ENCODE data around the gene MYRFL.
A peak's percentile ranks its signal among the peaks of the same experiment; 100 is the strongest.
"Not testable (repeated sequence)": the region's sequence is repeated elsewhere in the genome, so short reads cannot be mapped to it uniquely, and the experiment has no call there.

The MYRFL gene

DNA sequence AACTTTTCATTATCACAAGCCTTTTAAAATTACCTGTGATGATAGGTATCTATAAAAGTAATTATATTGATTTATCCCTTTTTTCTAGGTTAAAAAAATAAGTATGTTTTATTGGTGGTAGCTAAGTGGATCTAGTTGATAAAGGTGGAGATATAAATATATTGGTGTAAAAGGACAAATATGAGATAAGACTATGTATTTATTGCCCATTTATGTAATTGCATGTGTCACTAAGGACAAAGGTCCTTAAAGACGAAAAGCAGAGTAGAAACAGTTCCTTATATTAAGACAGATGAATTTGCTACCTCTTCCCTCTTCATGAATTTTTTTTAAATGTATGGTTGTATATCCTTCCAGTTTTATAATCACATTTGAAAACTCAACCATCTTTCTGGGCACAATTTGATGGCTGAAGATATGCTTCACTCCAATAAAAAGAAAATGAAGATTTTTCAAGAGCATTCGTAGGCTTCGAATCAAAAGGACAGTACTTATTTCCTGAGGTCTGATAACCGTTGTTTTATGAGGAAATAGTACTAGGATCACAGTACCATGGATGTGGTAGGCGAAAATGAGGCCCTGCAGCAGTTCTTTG is at the start of gene MYRFL:
Gene MYRFL (plus strand): TSS at position 262 of the 595 bp plus-strand sequence. CDS start 291 bp downstream, at position 553.
- no peak for DNase-seq

DNA sequence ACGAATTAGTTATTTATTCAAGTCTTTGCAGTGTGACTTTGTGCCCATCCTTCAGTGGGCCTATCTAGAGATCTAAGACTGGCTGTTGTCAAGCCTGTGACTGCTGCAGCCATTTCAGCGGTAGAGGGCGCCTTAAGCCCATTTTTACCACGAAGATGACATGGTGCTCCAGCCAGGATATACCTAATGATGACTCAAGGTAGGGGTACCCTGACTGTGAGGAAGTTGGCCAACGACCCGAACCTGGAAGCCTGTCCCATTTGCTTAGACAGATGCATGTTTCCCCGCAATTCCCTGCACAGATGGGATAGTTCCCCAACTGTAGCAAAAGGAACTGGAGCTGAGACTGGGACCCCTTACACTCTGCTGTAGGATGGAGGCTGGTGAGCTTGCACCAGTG is 45.1 kb upstream of the MYRFL start:
- peak; percentile 40 for DNase-seq

DNA sequence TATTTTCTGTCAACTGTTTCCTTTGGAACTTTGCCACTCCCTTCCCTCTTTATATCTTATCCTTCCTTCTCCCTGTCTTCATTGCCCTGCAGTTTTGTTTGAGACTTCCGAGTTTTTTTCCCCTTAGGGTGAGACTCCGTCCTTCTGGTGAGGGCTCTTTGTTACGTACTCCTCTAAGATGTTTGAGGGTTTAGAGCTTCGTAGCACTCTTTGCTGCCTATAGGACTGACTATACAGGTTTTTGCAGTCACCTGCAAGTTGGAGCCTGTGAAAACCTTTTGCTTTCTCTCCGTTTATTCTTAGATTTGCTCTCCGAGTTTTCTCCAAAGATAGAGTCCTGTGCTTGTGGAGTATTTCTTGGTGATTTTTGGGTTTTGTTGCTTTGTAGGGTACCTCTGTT is 41.7 kb upstream of the MYRFL start:
- no peak for DNase-seq

DNA sequence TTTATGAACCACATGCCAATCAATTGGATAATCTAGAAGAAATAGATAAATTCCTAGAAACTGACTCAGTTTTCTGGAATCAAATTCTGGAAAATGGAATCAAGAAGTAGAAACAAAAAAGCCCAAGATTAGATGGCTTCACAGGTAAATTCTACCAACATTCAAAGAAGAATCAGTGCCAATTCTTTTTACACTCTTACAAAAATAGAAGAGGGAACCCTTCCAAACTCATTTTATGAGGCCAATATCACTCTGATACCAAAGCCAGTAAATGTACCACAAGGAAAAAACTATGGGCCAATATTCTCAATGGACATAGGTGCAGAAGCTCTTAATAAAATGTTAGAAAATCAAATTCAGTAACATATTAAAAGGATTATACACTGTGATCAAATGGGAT is 35.7 kb upstream of the MYRFL start:
- no peak for DNase-seq

DNA sequence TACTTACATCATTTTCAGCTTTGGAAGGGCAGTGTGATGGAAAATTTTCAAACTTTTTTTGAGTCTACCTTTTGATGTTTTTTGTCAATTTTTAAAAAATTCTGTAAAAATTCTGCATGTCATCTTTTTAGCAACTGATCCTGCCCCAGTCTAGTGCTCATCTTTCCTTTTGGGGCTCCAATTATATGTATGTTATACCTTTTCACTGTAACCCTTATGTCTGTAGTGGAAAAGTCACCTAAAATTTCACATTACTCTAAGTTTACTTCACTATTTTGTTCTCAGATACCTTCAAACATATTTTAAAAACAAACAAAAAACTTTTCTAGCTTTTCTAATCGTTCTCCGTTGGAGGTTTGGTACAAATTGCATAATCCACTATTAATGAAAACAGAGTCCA is 32.5 kb upstream of the MYRFL start:
- DNase-seq, result no peak

DNA sequence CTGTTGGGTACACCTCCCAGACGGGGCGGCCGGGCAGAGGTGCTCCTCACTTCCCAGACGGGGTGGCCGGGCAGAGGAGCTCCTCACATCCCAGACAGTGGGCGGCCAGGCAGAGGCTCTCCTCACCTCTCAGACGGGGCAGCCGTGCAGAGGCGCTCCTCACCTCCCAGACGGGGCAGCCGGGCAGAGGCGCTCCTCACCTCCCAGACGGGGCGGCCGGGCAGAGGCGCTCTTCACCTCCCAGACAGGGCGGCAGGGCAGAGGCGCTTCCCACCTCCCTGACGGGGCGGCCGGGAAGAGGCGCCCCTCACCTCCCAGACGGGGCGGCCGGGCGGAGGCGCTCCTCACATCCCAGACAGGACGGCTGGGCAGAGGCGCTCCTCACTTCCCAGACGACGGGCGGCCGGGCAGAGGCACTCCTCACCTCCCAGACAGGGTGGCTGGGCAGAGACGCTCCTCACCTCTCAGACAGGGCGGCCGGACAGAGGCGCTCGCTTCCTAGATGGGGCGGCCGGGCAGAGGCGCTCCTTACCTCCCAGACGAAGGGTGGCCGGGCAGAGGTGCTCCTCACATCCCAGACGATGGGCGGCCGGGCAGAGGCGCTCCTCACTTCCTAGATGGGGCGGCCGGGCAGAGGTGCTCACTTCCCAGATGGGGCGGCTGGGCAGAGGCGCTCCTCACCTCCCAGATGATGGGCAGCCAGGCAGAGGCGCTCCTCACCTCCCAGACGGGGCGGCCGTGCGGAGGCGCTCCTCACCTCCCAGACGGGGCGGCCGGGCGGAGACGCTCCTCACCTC is 17.7 kb upstream of the MYRFL start:
- DNase-seq, result not testable (repeated sequence)

DNA sequence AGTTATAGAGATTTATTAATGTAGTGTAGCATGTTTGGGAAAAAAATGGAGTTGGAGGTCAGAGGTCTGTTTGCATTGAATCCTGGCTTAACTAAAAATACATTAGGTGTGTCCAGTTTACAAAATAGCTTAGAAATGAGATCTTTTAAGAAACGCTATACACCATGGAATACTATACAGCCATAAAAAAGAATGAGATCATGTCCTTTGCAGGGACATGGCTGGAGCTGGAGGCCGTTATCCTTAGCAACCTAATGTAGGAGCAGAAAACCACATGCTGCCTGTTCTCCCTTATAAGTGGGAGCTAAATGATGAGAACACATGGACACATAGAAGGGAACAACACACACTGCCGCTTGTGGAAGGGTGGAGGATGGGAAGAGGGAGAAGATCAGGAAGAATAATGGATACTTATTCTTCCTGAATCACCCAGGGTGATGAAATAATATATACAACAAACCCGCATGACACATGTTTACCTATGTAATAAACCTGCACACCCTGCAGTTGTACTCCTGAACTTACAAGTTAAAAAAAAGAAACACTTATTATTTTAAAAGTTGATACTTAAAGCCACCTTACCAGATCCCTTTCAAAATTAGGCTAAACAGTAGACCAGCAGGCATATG is 14.0 kb upstream of the MYRFL start:
- DNase-seq, result no peak

DNA sequence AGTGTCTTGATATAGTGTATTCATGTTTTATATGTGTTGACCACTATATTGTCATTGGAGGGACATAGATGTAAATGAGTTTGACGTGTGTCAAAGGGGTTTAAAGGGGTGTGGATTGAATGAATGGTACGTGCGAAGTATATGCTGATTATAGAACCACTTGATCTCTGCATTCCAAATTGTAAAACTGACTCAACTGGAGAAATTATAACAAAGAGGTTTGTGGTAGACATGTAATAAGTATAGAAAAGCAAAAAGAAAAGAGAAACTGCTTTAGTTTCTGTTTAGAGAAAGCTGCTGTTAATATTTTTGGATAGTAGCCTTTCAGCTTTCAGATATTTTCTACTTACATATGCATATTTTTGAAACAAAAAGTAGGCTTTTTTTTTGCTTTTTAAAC is 8.9 kb upstream of the MYRFL start:
- no peak for DNase-seq

DNA sequence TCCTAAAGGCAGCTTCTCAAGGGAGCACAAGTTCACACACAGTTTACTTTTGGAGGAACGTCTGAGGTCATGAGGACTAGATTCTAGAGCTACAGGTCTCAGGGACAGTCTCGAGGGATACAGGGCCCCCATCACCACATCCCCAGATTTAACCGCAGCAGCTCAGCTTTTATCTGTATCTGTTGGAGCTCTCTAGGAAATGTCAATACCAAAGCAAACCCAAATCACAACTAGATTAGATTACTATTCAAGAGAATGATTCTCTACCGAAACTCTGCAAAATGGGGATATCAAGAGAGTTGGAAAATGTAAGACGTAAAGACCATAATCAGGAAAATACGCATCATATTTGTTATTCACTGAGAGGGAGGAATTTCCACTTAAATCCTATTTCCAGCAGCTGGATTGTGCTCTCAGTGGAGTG is 4.0 kb upstream of the MYRFL start:
- DNase-seq, result no peak

DNA sequence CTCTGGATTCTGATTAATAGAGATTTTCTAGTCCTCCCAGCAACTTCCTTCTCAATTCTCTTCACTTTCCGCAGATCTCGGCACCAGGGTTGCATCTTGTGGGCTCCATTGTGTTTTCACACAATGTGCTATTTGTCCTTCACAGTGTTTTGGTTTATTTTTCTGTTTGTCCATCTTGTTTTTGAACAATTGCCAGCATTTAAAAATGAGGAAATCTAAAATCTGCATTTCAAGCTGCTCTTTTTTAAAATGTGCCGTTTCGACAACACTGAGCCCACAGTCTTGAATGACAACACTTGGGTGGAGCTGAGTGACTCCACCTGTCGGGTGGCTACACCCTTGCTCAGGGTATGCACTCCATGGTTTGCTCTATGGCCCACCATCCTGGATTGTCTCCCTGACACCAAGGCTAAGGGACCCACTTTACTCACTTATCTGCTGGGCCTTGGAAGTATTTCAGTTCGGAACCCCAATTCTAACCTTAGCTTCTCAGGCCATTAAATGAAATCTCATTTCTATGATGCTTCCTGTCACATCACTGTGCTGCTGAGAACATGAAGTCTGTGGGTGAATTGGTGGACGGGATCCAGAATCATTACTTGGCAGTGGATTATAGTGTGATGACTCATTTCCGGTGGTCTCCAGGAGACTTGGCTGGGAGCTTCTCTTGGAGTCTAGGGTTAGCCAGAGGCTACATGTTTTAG is 3.4 kb upstream of the MYRFL start:
- peak; percentile 91 for DNase-seq

DNA sequence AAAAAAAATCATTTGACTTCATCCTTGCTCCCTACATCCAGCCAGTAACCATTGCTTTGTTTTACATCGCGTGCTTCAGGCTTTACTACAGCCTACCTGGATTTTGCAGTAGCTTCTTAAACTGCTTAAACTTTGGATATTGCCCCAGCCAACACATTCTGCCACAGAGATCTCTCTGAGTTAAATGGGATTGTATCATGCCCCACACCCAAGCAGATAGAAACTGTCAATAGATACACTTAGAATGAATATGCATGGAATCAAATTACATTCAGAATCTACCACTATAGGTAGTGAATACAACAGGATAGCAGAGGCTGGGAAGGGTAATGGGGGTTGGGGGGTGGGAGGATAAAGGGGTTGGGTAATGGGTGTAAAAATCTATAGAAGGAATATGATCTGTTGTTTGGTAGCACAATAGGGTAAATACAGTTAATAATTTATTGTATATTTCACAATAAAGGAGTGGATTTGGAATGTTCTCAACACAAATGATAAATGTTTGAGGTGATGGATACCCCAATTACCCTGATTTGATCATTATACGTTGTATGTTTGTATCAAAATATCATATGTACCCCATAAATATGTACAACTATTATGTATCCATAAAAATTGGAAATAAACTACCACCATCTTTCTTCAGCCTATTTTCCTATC is 2.7 kb upstream of the MYRFL start:
- DNase-seq, result no peak

DNA sequence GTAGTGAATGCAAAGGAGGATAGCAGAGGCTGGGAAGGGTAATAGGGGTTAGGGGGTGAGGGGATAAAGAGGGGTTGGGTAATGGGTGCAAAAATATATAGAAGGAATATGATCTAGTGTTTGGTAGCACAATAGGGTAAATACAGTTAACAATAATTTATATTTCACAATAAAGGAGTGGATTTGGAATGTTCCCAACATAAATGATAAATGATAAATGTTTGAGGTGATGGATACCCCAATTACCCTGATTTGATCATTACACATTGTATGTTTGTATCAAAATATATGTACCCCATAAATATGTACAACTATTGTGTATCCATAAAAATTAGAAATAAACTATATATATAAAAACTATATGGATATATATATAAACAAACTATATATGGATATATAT is 999 bp upstream of the MYRFL start:
- no peak for DNase-seq

DNA sequence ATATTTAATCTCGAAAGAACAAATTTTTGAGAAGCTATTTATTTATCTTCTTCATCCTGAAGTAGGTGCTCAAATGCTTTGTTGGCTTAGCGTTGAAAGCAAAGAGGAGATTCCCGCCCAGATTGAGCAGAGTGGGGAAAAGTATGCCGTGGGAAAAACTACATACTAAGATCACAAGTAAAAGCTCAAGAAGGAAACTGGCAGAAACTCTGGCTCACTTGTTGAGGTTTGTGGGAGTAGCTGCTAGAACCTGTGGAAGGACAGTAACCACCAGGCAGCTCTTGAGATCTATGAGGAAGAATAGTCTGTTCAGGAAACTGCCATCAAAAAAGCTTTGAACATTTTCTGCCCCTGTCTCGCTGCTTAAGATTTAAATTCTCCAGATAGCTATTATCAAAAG is 3.9 kb downstream of the MYRFL start:
- DNase-seq, result no peak

DNA sequence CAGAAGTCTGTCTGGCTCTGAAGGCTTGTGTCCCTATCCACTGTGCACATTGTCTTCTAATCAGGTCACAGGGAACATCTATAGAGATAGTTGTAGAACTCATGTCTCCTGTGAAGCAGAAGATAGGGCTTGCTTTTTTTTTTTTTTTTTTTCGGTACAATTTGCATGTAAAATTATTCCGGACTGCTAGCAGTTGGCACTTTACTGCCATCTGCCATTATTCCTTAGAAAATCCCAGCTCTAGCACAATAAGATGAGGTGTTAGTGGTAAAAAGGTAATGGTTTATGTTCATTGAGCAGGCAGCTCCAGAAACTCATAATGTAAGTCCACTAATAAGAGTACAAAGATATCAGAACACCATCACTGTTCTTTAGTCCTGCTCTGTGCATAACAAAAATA is 8.7 kb downstream of the MYRFL start:
- DNase-seq, result no peak

DNA sequence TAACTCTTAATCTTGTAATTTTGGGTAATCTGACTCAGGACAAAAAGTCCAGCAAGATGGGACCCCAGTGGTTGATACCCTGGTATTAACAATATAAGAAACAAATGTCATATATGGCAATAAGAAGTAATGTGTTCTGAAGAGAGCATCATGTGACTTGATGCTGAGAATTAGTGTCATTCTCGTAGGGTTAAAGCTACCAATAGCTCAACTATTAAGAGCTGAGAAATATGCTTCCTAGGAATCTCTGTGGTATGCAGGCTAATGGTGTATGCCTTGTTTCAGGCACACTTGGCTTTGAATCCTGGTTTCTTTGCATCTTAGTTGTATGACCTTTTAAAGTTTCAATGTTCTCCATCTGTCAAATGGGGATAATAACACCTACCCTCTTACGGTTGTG is 9.1 kb downstream of the MYRFL start:
- DNase-seq, result no peak

DNA sequence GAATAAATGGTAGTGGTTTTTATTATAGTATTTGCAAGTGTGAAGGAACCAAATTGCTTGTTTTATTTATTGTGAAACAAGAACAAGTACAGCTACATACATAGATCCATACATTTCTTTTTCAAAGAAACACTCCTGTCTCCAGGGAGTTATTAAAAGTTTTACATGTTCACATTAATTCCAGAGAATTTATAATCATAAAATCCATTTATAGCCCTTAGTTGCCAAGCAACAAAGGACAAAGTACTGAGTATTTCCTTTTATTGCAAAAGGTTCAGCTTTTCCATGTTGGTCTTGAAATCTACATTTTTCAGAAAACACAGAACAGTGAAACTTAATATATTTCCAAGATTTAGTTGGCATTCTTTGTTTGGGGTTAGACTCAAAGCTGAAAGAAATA is 9.5 kb downstream of the MYRFL start:
- DNase-seq, result no peak

DNA sequence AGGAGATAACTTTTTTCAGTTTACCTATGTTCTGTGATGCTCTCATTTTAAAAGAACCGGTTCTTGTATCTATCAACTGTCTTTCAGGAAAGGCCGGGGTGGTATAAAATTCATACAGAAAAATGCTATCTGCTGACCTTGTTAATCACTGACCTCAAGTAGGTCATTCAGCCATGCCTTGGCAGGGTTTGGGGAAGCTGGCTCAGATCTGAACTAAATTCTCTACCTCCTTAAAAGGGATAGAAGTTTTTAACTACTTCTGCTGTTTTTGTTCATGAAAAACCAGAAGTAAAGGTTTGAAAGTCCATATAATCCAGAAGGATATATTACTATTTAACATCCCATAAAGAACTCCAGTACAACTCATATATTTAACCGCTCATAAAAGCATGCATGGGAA is 10.1 kb downstream of the MYRFL start:
- no peak for DNase-seq

DNA sequence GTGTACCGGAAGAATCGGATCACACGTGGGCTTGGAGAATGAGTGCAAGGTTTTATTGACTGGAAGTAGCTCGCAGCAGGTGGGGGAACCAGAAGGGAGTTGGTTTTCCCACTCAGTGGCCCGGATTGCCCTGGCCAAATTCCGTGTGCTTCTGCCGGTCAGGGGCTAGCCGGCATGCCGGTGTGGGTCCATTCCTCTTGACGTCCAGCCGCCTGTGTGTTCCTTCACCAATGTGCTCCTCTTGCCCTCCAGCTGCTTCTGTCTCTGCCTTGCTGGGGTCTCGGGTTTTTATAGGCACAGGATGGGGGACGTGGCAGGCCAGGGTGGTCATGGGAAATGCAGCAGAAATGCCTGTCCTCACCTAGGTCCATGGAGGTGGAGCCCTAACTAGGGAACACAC is 11.0 kb downstream of the MYRFL start:
- no peak for DNase-seq

DNA sequence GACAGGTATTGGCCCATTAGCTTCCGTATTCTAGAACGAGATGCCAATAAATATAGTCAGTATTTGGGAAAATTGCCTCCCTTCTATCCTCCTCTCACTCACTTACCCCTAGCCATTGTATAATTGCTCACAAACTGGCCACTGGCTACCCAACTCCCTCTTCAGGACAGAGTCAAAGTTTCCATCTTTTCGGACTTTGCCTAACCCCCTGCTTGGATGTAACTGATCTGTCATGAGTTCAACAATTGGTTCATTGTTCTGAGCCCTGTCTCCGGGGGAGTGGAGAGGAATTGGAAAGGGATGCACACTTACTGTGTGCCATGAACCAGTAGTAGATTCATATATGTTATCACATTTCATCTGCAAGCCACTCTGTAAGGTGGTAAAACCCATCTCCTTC is 12.2 kb downstream of the MYRFL start:
- no peak for DNase-seq

DNA sequence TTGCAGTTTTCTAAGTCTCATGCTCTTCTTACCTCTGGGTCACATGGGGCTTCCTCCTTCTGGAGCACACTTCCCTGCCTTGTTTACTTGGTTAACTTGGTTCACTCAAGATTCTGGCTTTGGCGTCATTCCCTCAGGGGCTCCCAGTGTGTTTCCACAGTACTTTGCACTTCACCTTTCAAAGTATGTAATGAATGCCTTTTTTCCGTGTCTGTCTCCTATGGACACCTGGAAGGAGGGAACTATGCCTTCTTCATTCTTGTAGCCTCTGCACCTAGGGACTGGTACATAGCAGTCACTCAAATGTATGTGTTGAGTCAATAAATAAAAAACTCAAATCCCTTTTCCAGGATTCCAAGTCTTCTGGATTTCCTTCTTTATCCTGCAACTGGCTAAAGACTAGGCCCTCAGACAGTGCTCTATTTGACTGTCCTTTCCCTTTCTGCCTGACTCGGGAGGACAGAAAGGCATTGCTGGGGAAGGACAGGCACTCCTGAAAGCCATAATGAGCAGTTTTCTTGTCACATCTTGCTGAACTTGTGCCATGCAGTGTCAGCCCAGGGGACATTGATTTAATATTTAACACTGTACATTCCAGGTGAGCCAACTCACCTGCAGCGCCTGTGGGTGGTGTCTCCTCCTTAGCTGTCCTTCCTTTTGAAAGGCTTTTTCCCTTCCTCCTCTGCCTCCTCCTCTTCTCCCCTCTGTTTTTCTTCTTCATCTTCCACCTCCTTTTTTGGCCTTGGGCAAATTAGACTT is 12.8 kb downstream of the MYRFL start:
- DNase-seq, result no peak

DNA sequence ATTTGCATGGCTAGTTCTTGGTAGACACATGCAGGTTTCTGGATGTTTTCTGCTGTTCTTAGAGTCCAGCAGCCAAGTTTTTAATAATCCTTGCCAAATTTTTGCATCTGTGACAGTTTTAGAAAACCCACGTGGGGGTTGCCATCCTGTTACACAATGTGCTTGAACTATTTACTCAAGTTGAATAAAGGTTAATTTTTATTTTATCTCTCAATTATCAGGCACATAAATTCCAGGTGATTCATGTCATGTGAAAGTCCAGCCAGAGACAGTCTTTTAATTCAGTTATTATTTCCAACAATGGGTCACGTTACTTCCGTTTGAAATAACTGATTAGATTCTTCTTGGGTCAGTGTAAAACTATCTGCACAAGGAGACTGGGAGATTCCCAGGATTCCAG is 15.7 kb downstream of the MYRFL start:
- no peak for DNase-seq

DNA sequence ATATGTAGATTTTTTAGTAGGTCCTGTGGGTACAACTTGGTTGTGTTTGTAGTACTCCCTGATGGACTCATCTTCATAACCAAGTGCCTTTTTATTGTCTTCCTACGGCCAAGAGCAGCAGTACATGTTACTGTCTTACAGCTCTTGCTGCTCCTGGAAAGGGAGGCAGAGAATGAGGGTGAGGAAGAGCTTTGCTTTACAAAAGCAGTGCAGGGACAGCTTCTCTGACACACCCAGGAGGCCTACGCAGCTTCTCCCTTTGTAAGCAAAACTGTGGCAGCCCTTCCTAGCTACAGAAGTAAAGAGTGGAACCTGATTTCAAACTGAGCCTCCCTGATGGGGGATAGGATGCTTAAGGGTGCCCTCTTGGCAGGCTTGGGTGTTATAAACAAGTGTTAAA is 18.6 kb downstream of the MYRFL start:
- no peak for DNase-seq

All from fibroblast of skin of right biceps (primary cell).